Fibroblast of lung (primary cell): Measurements from ENCODE around the gene MACROD2.

Experiments
- EZH2 ChIP-seq: IDR thresholded peaks from 2 replicates; pipeline ENCODE4 v1.5.1; 2012; ENCODE audit warnings: low read length, control low read depth, mild to moderate bottlenecking; ENCODE audit errors: missing control alignments
- TF ChIP-seq, protein P1 (sequence below), 2 donors: IDR thresholded peaks in 1 of 2; conservative IDR thresholded peaks in 1 of 2; 1 replicate in 1 of 2; 2 replicates in 1 of 2; pipeline ENCODE4 v1.5.1; 2011 to 2012; ENCODE audit warnings: low read length in 2 of 2, control low read depth in 1 of 2, inconsistent platforms in 1 of 2, low read depth in 1 of 2, mild to moderate bottlenecking in 1 of 2

DNA sequence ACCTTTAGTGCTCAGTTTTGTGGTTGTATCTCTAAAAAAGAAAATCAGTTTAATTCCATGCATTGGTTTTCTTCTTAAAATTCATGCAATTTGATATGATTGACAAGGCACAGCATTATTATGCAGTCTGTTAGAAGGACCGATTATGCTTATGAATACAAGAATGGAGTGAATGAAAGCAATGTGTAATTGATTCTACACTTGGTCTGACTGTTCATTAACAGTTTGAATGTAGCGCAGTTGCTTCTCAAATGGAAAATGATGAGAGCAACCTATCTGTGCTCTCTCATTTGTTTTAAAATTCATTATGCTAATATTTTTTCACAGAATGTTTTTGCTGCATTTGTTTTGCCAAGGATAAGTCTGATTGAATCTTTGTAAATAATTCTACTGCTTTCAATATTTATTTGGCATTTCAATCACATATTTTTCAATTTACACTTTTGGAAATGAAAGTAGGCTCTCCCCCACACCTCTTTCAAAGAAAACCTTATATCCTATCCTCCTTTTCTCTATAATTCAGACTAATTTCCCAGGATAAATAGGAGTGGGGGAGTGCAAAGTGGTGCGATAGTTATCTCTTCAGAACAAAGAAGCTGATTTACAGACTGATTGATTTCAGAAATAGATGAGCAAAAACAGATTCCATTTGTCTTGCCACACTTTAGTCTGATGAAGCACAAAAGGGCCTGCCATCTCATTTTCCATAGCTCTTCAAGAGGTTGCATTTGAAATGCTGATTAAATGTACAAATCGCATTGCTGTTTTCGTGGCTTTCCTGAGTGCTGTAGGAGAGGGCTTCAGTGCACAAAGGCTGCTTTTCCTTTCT lies 1227.4 kb downstream of the MACROD2 start:
- TF ChIP-seq, protein P1, sequence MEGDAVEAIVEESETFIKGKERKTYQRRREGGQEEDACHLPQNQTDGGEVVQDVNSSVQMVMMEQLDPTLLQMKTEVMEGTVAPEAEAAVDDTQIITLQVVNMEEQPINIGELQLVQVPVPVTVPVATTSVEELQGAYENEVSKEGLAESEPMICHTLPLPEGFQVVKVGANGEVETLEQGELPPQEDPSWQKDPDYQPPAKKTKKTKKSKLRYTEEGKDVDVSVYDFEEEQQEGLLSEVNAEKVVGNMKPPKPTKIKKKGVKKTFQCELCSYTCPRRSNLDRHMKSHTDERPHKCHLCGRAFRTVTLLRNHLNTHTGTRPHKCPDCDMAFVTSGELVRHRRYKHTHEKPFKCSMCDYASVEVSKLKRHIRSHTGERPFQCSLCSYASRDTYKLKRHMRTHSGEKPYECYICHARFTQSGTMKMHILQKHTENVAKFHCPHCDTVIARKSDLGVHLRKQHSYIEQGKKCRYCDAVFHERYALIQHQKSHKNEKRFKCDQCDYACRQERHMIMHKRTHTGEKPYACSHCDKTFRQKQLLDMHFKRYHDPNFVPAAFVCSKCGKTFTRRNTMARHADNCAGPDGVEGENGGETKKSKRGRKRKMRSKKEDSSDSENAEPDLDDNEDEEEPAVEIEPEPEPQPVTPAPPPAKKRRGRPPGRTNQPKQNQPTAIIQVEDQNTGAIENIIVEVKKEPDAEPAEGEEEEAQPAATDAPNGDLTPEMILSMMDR (conservative IDR thresholded peaks at IDR 0.05 in 1 of 2, IDR thresholded peaks at IDR 0.05 in 1 of 2; ENCODE audit: low read depth in 1 of 2, low read length in 2 of 2): no peak
- no peak for TF ChIP-seq EZH2
